Suprapubic skin (tissue), 3 donors: ENCODE data around the gene FBLN1.

ENCODE experiments used
- EP300 ChIP-seq: sonication (generic); formaldehyde crosslinking; IDR thresholded peaks from one replicate; pipeline ENCODE4 v1.6.1; 2017; ENCODE audit warnings: antibody characterized with exemption
- POLR2A ChIP-seq, 2 donors: fragments of 450-650 bp; IDR thresholded peaks; one replicate each; pipeline ENCODE4 v1.6.1; 2017; ENCODE audit warnings: antibody characterized with exemption in 2 of 2, mild to moderate bottlenecking in 2 of 2, moderate library complexity in 2 of 2
- TF ChIP-seq, protein P1 (sequence below), 2 donors: fragments of 200-600 bp in 1 of 2; fragments of 450-650 bp in 1 of 2; sonication (generic) in 1 of 2; IDR thresholded peaks; one replicate each; pipeline ENCODE4 v1.5.1; 2016 to 2019; ENCODE audit warnings: antibody characterized with exemption in 2 of 2, mild to moderate bottlenecking in 1 of 2, moderate library complexity in 1 of 2

GRCh38 chr22:45585946-45586540 is 83.4 kb downstream of the FBLN1 start:
- TF ChIP-seq, protein P1, sequence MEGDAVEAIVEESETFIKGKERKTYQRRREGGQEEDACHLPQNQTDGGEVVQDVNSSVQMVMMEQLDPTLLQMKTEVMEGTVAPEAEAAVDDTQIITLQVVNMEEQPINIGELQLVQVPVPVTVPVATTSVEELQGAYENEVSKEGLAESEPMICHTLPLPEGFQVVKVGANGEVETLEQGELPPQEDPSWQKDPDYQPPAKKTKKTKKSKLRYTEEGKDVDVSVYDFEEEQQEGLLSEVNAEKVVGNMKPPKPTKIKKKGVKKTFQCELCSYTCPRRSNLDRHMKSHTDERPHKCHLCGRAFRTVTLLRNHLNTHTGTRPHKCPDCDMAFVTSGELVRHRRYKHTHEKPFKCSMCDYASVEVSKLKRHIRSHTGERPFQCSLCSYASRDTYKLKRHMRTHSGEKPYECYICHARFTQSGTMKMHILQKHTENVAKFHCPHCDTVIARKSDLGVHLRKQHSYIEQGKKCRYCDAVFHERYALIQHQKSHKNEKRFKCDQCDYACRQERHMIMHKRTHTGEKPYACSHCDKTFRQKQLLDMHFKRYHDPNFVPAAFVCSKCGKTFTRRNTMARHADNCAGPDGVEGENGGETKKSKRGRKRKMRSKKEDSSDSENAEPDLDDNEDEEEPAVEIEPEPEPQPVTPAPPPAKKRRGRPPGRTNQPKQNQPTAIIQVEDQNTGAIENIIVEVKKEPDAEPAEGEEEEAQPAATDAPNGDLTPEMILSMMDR (IDR thresholded peaks at IDR 0.05) = no peak
- no peak for TF ChIP-seq POLR2A (IDR thresholded peaks at IDR 0.05)
- TF ChIP-seq EP300 = no peak
